Measurements from ENCODE around the gene FZR1.

DNA sequence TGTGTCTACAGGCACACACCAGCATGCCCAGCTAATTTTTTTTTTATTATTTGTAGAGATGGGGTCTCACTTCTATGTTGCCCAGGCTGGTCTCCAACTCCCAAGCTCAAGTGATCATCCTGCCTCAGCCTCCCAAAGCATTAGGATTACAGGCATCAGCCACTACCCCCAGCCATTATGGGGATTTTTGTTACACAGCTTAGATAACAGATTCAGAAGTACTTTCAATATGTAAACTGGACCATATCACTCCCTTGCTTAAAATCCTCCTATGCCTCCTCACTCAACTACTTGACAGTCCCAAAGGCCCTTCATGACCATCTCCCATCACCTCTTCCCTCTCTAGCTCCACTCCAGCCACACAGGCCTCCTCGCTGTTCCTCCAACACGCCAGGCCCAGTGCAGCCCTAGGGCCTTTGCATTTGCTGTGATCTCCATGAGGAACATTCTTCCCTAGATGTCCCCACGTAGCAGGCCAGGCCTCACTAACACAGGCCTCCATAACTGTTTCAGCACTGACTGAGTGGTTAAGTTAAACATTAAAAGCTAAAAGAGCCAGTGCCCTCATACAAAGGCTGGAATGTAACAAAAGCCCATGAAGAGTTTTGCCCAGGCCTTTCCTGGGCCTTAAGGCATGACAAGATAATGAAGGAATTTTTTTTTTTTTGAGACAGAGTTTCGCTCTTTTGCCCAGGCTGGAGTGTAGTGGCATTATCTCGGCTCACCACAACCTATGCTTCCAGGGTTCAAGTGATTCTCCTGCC lies 8.2 kb upstream of the FZR1 start:
- TF ChIP-seq CTCF (IDR thresholded peaks at IDR 0.05) (no peak), POLR2A (IDR thresholded peaks at IDR 0.05) (no peak), POLR2AphosphoS5 (IDR thresholded peaks at IDR 0.05) (no peak), EP300 (IDR thresholded peaks at IDR 0.05) (no peak)
